Activated T-cell treated with anti-CD3 and anti-CD28 coated beads for 1 hour (primary cell): Measurements from ENCODE around the gene SUSD4.
"Not testable (repeated sequence)": the region's sequence is repeated elsewhere in the genome, so short reads cannot be mapped to it uniquely, and the experiment has no call there.

Source experiments
- DNase-seq: peaks from one replicate; pipeline ENCODE4 v3.0.0-alpha.2; 2020; ENCODE audit warnings: low read depth

Gene SUSD4

DNA sequence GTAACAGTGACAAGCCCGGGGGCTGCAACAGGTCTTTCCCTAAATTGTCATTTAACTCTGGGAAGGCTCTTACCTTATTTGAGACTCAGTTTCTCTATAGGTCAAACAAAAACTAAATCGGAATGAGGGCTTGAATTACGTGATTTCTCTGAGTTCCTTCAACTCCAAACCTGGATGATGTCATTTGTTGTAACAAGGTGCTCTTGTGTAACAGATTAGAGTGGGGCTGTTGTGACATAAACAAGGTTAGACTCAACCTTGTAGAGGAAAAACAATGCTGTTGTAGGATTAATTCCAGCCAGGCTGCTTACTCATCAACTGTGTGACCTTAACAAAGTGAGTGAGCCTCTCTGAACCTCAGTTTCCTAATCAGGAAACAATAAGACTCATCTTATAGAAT lies 74.4 kb downstream of the SUSD4 start:
- DNase-seq: no peak

DNA sequence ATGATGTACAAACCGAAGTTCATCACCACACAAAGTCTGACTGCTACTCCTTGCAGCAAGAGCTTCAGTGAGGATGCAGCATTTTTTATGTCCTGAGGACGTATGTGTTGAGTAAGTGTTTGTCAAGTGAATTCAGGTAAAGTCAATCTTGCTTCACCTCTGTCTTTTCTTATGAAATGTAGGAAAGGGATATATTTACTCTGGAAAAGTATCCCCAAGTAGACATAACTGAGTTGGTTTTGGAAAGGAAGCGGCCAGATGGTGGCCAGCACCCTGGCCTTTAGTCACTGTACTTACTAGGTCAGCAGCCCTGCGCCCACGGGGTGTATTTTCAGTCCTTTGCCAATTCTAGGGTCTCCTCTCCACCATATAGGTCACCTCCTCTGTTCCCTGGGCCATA lies 75.2 kb downstream of the SUSD4 start:
- DNase-seq: no peak

DNA sequence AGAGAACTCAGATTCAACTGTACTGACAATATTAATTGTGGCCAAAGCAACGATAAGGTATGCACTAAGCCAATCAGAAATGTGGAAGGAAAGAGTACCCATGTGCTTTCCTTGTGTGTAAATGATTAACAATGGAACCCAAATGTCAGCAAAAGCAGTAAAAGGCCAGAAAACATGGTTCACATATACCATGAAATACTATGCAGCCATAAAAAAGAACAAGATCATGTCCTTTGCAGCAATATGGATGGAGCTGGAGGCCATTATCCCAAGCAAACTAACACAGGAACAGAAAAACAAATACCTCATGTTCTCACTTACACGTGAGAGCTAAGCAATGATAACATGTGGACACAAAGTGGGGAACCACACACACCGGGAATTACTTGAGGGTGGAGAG lies 78.5 kb downstream of the SUSD4 start:
- DNase-seq: no peak

DNA sequence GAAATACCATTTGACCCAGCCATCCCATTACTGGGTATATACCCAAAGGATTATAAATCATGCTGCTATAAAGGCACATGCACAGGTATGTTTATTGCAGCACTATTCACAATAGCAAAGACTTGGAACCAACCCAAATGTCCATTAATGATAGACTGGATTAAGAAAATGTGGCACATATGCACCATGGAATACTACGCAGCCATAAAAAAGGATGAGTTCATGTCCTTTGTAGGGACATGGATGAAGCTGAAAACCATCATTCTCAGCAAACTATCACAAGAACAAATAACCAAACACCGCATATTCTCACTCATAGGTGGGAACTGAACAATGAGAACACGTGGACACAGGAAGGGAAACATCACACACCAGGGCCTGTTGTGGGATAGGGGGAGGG lies 80.3 kb downstream of the SUSD4 start:
- not testable (repeated sequence) for DNase-seq

DNA sequence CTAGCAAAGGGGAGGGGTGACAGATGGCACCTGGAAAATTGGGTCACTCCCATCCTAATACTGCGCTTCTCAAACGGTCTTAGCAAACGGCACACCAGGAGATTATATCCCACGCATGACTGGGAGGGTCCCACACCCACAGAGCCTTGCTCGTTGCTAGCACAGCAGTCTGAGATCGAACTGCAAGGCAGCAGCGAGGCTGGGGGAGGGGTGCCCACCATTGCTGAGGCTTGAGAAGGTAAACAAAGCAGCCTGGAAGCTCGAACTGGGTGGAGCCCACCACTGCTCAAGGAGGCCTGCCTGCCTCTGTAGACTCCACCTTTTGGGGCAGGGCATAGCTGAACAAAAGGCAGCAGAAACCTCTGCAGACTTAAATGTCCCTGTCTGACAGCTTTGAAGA lies 85.7 kb downstream of the SUSD4 start:
- not testable (repeated sequence) for DNase-seq

DNA sequence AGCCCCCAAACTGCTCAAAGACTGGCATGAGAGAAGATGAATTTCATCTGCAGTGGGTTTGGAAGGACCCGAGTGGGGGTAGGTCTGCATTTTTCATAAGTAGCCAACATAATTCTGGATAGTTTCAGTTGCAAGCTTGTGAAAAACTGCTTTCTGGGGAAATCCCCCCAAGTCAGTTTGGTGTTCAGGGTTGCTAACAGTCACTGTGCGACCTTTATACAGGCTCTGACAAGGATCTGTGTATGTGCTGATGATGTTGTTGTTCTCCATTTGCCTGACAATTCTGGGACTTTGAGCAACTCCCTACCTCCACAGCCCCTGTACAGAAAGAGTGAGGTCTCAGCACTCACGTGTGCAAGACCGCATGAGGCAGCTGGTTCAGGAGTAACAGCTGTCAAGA lies 87.9 kb downstream of the SUSD4 start:
- DNase-seq: no peak

DNA sequence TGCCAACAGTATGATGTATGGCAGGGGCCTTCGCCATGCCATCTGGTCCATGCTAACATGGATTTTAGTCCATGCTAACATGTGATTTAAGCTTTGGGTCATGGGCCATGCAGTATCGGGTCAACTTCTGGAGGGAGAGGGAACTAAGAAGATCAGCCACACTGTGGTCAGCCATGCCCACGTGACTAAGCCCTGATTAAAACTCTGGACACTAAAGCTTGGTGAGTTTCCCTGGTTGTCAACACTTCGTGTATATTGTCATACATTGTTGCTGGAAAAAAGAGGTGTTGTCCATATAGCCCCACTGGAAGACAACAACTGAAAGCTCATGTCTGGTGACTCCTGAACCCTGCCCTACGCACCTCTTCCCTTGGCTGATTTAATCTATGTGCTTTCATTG lies 90.5 kb downstream of the SUSD4 start:
- DNase-seq: no peak

DNA sequence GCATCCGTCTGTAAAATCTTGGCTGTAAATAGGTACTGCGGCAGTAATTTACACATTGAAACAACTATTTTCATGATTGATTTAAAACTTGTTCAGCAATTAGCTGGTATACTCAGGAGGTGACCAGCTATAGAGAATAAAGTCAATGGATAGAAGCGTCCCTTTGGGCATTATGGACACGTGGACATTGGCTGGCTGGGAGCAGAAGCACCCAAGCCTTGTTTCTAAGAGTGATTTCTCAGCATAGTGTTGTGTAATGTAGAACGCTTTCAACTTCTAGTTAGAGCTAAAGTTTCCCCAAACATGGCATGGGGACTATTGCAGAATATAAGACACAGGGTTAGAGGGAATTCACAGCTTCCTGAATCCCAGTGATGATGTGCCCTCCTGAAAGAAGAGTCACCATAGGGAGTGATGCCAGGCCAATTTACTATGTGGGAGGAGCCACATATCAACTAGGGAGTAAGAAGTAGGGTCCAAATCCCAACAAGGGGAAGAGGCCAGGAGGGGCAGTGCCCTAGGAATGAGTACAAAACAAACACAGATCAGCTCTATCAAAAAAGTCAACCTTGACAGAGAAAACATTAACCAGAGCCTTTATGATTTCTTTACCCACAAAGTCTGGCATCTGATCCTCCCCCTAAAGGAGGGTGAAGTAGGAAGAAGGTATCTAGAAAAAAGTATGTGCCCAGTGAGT lies 92.7 kb downstream of the SUSD4 start:
- DNase-seq: no peak

DNA sequence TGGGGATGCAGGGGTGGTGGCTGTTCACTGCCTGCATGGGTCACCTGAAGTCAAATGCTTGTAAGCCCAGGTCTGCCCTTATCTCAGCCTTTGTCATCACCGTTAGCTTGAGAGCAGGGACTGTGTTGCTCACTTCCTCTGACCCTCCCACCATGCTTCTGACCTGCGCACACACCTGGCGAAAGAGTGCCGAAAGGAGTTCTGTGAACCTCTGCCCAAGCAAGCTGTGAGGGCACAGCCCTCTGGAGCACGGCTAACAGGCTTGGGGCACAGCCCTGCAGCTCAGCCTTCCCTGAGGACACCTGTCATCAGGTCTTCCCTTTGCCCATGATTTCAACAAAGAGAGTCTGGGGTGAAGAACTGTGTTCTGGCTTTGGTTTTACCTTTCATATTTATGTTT lies 93.8 kb downstream of the SUSD4 start:
- DNase-seq: no peak

DNA sequence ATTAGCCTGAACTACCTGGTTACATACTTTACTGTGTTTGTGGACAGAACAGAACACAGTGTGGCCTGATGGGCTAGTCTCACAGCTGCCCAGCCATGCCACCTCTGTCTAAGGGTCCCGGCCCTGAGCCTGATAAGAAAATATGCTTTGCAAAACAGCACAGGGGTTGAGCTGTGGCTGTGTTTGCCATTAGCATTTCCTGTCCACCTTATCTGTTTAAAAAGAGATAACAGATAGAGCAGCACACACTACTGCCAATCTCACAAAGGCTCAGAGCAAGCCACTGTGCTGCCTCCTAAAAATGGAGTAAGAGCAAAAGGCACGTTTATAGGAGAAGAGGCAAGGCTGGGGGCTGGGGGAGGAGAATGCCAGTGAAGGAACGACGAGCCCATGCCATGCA lies 95.0 kb downstream of the SUSD4 start:
- no peak for DNase-seq

DNA sequence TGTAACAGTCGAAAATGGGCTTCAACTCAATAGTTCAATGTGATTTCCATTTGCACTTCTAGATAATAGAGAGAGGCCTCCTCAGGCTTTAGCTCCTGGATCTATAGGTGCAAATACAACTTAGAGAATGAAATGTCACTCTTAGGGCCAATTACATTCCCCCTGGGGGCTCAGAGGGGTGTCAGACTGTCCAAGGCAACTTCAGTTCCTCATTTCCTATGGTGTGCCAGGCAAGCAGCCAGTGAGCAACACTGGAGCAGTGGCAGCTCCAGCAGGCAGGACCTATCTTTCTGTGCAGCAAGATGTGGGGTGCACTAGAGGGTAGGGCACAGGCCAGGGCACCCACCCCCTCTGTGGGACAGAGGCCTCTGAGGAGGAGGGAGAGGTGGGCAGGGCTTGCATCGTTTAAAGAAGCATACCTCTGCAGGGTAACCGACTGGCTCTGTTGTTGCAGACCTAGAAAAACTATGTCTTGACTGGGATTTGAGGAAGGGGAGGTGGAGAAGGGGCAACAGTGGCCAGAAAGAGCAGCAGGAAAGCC lies 97.3 kb downstream of the SUSD4 start:
- no peak for DNase-seq

DNA sequence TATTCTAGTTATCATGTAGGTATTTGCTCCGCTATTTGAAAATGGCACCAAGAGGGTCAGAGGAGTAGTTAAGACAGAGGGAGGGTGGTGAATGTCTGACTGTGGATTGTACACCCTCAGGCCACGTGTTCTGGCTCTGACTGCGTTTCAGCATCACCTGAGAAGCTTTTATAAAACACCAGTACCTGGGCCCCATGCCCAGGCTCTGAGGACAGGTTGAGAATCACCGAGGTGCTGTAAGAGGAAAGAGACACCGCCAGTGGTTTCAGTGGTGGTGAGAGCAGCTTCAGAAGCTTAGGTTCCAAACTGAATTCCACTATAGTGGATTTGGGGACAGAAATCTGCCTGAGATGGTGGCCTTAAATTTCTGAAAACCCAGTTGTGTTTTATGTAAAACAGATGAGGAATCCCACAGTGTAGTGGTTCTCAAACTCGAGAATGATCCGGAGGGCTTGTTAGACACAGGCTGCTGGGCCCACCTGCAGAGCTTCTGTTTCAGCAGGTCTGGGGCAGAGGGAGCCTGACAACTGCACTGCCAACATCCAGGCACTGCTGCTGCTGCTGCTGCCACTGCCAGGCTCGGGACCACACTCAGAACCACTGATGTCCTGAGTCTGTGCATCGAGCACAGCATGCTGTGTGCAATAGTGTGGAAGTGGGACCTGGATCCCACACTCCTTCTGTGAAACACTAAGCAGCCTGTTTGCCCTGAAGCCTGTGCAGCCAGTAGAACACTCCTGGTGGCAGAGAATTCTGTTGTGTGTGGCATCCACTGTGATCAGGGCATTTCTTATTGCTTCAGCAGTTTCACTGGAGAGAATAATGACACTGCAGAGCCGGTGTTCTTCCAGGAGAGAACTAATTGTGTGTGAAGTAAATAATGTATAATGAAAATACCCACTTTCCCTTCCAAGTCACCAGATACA lies 98.7 kb downstream of the SUSD4 start:
- no peak for DNase-seq

DNA sequence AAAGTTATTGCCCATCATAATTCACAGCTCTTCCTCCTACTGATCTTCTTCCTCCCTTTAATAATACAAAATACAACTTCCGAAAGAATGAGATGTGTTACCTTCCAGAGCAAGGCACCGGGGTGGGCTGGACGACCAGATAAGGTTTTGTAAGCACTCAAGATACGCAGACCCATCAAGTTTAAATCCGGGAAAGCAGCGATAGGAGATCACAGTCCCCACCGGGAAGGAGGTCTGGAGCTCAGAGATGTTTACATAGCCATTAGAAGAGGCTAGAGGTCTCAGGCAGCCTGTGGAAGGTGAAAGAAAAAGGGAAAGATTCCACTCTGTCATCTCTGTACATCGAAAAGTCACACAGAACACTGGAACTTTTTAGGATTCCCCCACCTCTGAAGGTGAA lies 99.4 kb downstream of the SUSD4 start:
- no peak for DNase-seq

DNA sequence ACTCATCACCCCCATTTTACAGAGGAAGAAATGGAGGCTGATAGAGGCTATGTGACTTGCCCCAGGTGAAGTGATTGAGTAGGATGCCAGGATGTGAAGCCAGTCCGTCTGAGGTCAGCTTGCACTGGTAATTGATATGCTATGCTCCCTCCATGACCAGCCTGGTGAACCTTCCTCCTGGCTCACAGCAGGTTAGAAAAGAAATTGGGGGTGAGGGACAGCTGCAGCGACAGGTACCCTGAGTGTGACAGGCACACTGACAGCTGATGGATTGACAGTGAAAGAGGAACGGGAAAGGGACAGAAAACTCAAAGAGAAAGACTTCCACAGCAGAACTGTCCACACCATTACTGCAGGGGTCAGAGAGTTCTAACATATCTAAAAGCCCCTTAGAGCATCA lies 102.1 kb downstream of the SUSD4 start:
- no peak for DNase-seq

DNA sequence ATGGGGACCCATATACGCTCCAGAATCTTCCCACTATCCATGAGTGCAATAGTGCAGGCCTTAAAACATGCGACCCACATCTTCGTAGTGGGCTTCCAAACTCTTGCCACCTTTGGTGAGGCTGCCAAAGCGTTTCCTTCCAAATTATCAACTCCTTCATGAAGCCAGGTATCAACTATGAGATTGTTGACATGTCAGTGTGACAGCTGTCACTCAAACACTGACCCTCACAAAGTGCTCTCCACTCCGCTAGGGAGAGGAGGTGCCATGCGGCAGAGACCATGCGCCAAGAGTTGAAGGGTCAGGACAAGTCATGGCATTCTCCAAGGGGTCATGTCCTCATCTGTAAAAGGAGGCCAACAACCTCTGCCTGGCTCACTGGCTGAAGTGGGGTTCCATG lies 103.3 kb downstream of the SUSD4 start:
- DNase-seq: no peak

DNA sequence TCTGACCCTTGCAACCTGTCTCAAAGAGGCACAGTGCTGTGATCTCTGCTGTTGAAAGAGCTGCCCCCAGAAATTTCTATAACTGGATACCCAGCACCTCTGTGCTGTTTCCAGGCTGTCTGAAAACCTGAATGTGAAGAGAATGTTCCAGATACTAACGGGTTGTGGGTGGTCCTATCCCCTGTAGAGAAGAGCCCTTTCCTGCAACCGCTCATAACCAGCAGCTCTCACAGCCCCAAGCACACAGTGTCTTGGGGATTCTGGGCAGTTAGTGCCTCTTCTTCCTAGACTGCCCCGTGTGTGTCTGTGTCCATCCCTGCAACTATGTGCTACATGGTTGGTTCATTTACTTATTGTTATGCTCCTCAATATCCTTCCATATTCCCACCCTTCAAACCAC lies 104.5 kb downstream of the SUSD4 start:
- DNase-seq: no peak

DNA sequence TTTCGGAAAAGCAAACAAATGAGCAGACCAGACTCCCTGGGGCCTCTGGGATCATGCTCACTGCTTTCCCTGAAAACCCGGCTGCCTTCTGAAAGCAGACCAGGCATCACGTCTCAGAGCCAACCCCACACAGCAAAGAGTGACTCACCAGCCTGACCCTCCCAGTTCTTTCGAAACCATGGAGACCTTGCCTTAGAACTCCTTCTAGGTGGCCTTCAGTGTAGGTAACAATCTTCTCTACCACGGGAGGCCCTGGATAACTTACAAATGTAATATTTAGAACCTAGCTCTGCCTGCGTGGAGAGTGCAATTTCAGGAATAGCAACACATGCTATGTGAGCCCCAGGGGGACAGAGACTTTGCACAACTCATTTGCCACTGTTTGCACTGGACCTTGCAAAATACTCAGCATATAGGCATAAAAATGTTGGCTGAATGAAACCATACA lies 105.2 kb downstream of the SUSD4 start:
- no peak for DNase-seq

DNA sequence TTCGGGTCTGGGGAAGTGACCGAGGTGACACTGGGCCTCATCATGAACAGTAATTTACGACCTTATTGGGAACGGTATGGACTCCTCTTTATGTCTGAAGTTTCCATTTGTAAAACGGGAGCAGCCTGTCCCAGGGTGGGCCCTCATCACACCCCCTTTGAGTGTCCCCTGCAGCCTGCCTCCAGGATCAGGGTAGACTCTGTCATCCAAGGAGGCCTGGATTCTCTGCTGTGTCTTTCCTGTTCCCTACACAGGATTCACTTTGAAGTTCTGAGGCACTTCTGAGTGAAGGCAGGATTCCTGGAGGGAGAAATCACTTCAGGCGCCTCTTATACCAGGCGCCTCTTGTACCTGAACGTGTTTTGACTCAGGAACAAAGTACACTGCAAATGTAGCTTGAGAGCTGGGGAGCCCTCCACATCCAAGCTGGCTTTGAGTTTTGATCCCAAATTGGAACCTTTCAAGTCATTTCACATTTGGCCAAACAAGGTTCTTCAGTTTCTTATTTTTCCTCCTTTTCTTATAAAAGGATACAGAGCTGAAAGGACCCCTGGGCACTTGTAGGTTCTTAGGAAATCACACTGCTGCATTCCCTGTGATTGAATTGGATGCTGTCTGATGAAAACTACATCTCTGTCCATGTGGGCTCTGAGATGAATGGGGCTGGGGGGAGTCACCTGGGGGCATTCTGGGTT lies 106.0 kb downstream of the SUSD4 start:
- DNase-seq: no peak

DNA sequence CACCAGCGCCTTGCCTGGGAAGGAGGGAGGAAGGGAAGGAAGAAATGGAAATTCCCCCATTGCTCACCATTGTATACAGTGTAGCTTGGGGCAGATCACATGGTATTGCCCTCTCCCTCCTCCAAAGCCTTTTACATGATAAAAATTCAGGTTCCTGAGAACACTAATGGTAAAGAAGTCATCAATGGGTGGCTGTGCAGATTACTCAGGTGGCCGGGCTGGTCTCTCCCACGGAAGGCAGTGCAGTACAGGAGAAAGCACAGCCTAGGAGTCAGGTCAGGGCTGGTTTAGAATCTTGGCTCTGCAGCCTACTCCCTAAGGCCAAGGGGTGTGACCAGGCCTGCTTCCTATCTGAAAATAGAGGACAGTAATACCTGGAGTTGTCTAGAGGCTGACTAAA lies 107.9 kb downstream of the SUSD4 start:
- DNase-seq: no peak

DNA sequence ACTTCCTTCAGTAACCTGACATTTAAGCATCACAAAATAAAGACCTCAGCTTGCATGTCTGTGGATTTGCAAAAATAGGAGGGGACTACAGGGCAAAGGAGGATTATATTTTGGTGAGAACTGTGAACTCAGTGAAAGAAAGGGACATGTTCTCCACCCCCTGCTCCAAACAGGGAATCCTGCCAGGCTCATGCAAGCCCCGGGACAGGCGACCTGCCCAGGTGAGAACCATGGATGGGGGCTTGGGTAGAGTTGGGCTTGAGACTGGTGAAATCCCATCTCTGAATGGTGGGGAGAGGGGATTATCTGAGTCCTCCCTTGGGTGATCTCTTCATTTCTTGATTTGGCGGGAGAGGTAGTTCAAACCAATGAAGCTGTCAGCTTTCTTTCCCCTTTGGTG lies 110.1 kb downstream of the SUSD4 start:
- no peak for DNase-seq

DNA sequence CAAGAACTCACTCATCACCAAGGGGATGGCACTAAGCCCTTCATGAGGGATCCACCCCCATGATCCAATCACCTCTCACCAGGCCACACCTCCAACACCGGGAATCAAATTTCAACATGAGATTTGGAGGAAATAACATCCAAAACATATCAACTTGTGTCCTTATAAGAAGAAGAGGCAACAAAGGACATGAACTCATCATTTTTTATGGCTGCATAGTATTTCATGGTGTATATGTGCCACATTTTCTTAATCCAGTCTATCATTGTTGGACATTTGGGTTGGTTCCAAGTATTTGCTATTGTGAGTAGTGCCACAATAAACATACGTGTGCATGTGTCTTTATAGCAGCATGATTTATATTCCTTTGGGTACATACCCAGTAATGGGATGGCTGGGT lies 112.6 kb downstream of the SUSD4 start:
- DNase-seq: not testable (repeated sequence)

DNA sequence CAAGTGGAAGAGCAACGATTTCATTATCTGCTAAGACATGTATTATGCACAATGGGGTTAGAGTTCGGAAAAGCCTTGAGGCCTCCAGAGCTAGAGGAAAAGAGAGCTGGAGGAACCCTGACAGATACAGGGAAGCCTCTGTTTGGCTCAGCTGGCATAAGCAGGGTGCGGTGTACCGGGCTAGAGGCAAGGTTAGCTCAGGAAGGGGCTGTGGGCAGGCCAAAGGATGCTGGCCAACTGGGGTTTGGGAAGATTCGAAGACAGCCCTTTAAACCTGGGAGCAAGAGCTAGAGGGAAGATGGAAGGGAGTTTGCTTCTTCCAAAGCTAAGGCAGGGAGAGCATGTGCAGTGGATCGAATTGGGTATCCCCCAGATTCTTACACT lies 113.4 kb downstream of the SUSD4 start:
- no peak for DNase-seq
